Measurements from ENCODE around the gene OPRD1.

OPRD1 gene

DNA sequence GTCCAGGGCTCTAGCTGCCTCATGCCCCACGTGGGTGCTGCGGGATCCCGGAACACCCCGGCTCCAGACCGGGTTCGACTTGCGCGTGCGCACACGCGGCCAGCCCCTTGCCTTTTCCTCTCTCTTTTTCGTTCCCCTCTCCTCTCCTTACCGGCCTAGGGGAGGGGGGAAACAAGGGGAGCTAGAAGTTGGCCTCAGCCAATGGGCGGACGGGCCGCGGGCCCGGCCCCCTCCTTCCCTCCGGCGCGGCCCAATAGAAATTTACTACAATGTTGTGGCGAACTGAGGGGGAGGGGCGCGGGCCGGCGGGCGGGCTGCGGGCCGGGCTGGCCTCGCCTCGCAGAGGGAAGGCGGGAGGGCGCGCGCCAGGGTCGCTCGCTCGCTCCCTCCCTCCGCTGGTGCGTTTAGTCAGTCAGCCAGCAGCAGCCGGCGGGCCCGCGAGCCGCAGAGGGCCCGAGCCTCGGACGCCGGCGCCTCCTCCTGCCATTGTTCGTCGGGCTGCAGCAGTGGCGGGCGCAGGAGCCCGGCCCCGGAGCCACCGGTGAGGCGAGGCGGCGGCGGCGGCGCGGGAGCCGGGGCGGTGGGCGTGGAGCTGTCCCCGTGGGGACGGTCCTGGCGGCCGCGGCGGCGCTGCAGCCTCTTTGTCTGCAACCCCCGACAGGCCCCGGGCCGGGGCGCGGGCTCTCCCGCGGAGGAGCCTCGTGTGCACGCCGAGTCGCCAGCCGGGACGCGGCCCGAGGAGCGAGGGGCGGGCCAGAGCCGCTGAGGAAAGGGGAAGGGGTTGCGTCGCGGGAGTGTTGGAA, 102.5 kb downstream of the OPRD1 start, which contains the start of gene EPB41:
Gene EPB41, plus strand, starts transcription at position 342 of the 803 bp plus-strand sequence. CDS start 72,869 bp downstream, outside the sequence.
- FAIRE-seq = peak; percentile 46

DNA sequence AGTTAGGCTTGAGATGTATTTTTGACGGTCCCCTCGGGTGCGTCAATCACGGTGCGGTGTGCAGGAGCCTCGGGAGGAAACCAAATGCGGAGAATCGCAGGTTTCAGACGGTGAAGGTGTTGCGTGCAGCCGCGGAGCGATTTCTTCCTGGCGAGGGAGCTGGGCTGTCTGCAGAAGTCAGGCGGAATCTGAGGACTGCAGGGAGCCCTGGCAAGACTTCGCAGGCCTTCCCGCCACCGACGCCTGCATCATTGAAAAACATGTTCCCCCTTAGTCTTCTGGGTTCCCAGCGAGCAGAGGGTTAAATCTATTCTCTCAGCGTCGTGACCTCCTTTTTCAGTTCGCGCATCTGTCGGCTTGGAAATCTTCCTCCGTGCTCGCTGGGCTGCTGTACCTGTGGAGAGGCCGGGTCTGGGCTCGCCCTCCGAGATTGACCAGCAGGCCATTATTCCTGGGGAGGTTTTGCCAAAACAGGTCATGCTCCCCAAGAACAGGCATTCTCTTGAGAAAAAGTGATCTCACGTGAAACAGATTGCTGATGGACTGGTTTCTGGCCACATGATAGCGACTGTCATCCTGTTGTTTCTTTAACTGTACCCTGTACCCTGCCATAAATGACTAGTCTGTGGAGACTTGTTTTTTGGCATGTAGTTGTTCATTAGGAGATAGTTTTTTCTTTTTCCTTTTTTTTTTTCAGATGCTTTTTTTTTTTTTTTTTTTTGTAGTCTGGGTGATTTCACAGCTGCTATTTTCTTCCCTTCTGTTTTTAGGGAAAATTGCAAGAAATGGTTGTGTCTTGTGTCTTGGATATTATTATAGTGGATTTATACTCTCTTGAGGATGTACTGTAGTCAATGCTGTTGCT, 103.3 kb downstream of the OPRD1 start:
- no peak for FAIRE-seq

DNA sequence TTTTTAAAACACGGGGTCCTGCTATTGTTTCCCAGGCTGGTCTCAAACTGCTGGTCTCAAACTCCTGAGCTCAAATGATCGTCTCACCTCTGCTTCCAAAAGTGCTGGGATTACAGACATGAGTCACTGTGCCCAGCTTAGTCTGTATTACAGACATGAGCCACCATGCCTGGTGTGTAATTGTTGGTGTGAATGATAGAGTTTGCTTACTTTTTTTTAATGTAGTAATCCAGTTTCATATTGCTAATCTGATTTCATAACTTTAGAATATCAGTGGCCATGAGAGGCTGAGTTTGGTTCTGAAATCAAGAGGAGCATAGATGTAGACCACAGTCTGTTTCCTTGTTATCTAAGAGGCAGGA, 105.8 kb downstream of the OPRD1 start:
- FAIRE-seq = no peak
